GM18505 (cell line): ENCODE results near the gene MDFIC.
"Not testable (repeated sequence)": the region's sequence is repeated elsewhere in the genome, so short reads cannot be mapped to it uniquely, and the experiment has no call there.

Source experiments
- ATAC-seq: cut with Tn5 transposase; IDR thresholded peaks from one replicate; pipeline ENCODE4 v1.9.1; 2021; ENCODE audit not compliant: unreplicated experiment
- POLR2A ChIP-seq: IDR thresholded peaks from 4 replicates; pipeline ENCODE4 v1.6.1; 2011; ENCODE audit warnings: borderline replicate concordance; ENCODE audit not compliant: insufficient read depth, insufficient read length; ENCODE audit errors: extremely low read depth

The MDFIC gene

DNA sequence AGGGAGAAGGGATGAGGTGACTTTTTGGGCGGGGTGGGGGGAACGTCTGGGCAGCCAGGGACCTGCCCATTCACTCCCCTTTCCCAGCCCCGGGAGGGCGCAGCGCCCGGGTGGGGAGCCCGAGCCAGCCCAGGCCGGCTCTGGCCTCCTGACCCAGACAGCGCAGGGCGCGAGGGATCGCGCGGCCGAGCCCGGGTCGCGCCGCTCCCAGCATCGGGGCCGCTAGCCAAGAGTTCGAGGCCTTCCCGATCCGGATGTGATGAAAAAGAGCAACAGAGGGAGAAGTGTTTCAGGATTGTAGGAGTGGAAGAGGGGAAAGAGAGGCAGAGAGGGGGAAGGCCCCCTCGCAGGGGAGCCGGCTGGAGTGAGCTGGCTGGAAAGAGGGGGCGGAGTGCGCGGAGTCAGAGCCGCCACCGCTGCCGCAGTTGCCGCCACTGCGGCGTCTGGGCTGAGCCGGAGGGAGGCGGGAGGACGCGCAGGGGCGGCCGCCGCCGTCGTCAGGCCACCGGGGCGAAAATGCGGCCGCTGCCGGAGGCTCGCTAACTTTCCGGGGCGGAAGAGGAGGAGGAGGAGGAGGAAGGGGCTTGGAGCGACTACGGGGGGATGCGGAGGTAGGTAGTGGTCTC lies at the start of gene MDFIC:
Gene MDFIC, plus strand, starts transcription at position 69 of the 626 bp plus-strand sequence. CDS start 940 bp downstream, outside the sequence.
- peak; percentile 88 for TF ChIP-seq POLR2A
- ATAC-seq: peak; percentile 42

DNA sequence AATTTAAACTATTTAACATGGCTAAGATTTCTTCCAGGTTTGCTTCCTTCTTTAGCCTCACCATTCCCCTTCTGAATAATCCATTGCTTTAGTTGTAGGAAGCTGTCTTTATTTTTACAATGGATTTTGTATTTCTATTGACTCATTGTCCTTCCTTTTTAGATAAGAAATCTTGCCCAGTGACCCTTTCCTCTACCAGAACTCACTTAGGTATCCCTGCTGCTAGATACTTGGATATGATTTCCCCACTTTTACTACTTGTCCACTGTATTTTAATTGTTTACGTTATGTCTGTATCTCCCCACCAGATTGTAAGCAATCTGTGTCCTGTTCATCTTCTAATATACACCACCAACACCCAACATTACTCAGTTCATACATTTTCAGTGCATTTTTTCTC lies 47.7 kb upstream of the MDFIC start:
- TF ChIP-seq POLR2A: no peak

GRCh38 chr7:114875186-114875585 lies 46.7 kb upstream of the MDFIC start:
- no peak for TF ChIP-seq POLR2A
- ATAC-seq: no peak

More for the DNA sequence above, 47.7 kb upstream of the MDFIC start:
- no peak for ATAC-seq

DNA sequence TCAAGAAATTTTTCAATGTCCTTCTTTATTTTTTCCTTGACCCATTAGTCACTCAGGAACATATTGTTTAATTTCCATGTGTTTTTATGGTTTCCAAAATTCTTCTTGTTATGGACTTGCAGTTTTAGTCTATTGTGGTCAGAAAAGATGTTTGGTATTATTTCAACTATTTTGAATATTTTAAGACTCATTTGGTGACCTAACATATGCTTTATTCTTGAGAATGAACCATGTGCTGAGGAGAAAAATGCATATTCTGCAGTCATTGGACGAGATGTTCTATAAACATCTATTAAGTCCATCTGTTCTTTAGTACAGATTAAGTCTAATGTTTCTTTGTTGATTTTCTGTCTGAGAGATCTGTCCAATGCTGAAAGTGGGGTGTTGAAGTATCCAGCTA lies 42.3 kb upstream of the MDFIC start:
- ATAC-seq: no peak
- TF ChIP-seq POLR2A: no peak

DNA sequence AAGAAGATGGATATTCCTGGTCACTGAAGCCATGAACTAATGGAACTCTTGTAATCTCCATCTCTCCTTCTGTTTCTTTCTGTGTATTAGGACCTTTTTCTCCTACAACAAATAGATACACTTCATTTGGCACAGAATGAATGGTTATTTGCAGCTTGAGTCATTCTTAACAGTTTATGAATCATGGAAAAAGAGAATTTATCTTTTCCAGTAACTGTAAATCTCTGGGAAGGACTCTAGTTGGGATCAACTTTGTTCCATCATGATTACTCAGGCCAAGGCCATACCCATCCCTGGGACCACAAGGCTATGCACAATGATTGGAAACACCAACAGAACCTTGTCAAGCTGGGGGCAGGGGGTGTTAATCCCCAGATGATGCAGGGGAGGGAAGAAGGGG lies 36.1 kb upstream of the MDFIC start:
- ATAC-seq: no peak
- no peak for TF ChIP-seq POLR2A

DNA sequence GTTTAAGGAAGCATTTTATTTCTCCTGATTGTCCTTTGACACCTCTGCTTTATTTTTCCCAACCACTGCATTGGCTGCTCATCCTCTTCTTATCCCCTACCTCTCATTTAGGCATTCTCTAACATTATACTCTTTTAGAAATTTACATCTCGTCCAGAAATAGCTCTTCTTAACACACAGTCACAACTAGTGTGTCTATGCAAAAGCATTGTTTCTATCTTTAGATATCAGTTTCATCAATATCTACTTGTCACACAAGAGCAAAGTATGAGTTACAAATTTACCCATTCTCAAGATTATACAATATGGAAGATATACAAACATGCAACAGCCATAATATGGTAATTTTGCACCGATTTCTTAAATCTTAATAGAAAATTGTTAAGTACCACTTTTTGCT lies 35.7 kb upstream of the MDFIC start:
- ATAC-seq: no peak
- no peak for TF ChIP-seq POLR2A

DNA sequence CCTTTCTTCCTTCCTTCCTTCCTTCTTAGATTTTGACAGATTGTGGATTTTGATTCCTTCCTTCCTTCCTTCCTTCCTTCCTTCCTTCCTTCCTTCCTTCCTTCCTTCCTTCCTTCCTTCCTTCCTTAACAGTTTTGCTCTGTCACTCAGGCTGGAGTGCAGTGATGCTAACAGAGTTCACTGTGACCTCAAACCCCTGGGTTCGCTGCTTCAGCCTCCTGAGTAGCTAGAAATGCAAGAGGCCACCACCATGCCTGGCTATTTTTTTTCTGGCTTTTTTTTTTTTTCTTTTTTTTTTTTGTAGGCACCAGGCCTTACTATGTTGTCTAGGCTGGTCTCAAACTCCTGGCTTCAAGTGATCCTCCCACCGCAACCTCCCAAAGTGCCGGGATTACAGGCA lies 32.8 kb upstream of the MDFIC start:
- ATAC-seq: not testable (repeated sequence)

GRCh38 chr7:114889646-114890285 lies 32.1 kb upstream of the MDFIC start:
- no peak for TF ChIP-seq POLR2A
- no peak for ATAC-seq

- ATAC-seq: no peak
- no peak for TF ChIP-seq POLR2A
Measured at GRCh38 chr7:114890561-114890960, 31.3 kb upstream of the MDFIC start.

DNA sequence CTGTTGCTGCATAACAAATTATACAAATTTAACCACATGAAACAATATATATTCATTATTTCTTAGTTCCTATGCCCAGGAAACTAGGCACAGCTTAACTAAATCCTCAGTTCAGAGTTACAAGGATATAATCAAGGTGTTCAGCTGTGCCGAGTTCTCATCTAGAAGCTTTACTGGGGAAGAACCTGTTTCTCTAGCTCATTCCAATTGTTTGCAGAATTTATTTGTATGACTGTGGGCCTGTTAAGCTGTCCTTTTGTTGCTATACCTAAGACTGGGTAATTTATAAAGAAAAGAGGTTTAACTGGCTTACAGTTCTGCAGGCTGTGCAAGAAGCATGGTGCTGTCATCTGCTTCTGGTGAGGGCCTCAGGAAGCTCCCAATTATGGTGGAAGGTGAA lies 21.8 kb upstream of the MDFIC start:
- ATAC-seq: no peak
- no peak for TF ChIP-seq POLR2A

GRCh38 chr7:114901771-114902170 lies 20.1 kb upstream of the MDFIC start:
- ATAC-seq: no peak
- no peak for TF ChIP-seq POLR2A

GRCh38 chr7:114903131-114903530 lies 18.8 kb upstream of the MDFIC start:
- no peak for TF ChIP-seq POLR2A
- ATAC-seq: no peak

GRCh38 chr7:114910787-114911186 lies 11.1 kb upstream of the MDFIC start:
- no peak for ATAC-seq
- no peak for TF ChIP-seq POLR2A

DNA sequence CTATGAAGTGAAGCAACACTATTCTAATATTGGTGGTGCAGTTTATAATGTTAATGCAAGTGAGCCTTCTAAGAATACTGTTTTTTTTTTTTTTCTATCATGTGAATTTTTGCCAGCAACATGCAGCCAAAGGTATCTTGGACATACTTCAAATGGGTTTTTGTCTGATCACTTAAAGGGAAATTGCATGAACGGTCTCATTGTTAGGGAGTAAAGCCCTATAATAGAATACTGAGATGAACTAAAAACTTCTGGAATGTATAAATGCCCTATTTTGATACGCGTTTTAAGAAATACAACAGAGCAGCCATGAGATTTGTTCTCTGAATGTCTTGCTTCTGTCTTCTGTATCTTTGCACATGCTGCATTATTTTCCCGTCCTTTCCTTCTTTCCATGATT lies 10.5 kb upstream of the MDFIC start:
- no peak for ATAC-seq
- TF ChIP-seq POLR2A: no peak
